Parathyroid adenoma (tissue), 2 donors: ENCODE measurements around the gene TCP10L.
"Not testable (repeated sequence)": the region's sequence is repeated elsewhere in the genome, so short reads cannot be mapped to it uniquely, and the experiment has no call there.

Experiments used
- H2AFZ ChIP-seq: fragments of 300-600 bp; sonication (generic); one replicate; pipeline ENCODE4 v1.7.0; 2017; ENCODE audit warnings: antibody characterized with exemption, mild to moderate bottlenecking
- H3K27ac ChIP-seq: fragments of 300-600 bp; sonication (generic); one replicate; pipeline ENCODE4 v1.7.0; 2017
- H3K27me3 ChIP-seq: fragments of 300-600 bp; sonication (generic); one replicate; pipeline ENCODE4 v1.7.0; 2017; ENCODE audit warnings: low read length; ENCODE audit not compliant: control insufficient read depth, insufficient read depth
- H3K36me3 ChIP-seq: fragments of 300-600 bp; sonication (generic); one replicate; pipeline ENCODE4 v1.7.0; 2017; ENCODE audit warnings: low read length; ENCODE audit not compliant: control insufficient read depth, insufficient read depth
- H3K4me1 ChIP-seq: fragments of 300-600 bp; sonication (generic); one replicate; pipeline ENCODE4 v1.7.0; 2017; ENCODE audit warnings: control low read depth
- H3K4me2 ChIP-seq: fragments of 300-600 bp; sonication (generic); one replicate; pipeline ENCODE4 v1.7.0; 2017; ENCODE audit warnings: low read length
- H3K4me3 ChIP-seq: fragments of 300-600 bp; sonication (generic); one replicate; pipeline ENCODE4 v1.7.0; 2017; ENCODE audit warnings: low read depth, low read length
- H3K79me2 ChIP-seq: fragments of 300-600 bp; sonication (generic); one replicate; pipeline ENCODE4 v1.7.0; 2017; ENCODE audit warnings: control low read depth
- H3K9ac ChIP-seq: fragments of 300-600 bp; sonication (generic); one replicate; pipeline ENCODE4 v1.7.0; 2017; ENCODE audit warnings: mild to moderate bottlenecking
- H3K9me3 ChIP-seq: fragments of 300-600 bp; sonication (generic); one replicate; pipeline ENCODE4 v1.7.0; 2017; ENCODE audit warnings: low read length; ENCODE audit not compliant: control insufficient read depth
- TF ChIP-seq, protein P1 (sequence below): fragments of 300-600 bp; sonication (generic); IDR thresholded peaks from one replicate; pipeline ENCODE4 v1.7.0; 2017; ENCODE audit warnings: antibody characterized with exemption, mild to moderate bottlenecking
- donor health status: primary hyperparathyroidism.

TCP10L gene

GRCh38 chr21:32543975-32544374 is 41.3 kb downstream of the TCP10L start:
- Histone ChIP-seq H3K9ac (no peak overlapping the region), H3K4me2 (no peak overlapping the region)
- TF ChIP-seq, protein P1, sequence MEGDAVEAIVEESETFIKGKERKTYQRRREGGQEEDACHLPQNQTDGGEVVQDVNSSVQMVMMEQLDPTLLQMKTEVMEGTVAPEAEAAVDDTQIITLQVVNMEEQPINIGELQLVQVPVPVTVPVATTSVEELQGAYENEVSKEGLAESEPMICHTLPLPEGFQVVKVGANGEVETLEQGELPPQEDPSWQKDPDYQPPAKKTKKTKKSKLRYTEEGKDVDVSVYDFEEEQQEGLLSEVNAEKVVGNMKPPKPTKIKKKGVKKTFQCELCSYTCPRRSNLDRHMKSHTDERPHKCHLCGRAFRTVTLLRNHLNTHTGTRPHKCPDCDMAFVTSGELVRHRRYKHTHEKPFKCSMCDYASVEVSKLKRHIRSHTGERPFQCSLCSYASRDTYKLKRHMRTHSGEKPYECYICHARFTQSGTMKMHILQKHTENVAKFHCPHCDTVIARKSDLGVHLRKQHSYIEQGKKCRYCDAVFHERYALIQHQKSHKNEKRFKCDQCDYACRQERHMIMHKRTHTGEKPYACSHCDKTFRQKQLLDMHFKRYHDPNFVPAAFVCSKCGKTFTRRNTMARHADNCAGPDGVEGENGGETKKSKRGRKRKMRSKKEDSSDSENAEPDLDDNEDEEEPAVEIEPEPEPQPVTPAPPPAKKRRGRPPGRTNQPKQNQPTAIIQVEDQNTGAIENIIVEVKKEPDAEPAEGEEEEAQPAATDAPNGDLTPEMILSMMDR, result no peak

GRCh38 chr21:32543056-32543455 is 42.3 kb downstream of the TCP10L start:
- not testable (repeated sequence) for H3K27me3 ChIP-seq

More at GRCh38 chr21:32543975-32544374, 41.3 kb downstream of the TCP10L start:
- H3K79me2 ChIP-seq, result no peaks in the 10 kb centered on the region
- H3K9me3 ChIP-seq, result no peaks in the 10 kb centered on the region
- H3K27me3 ChIP-seq, result no peaks in the 10 kb centered on the region
- H3K27ac ChIP-seq, result no peak overlapping the region
- H3K36me3 ChIP-seq, result no peaks in the 10 kb centered on the region
- no peaks in the 10 kb centered on the region for H3K4me1 ChIP-seq
- no peak overlapping the region for H3K4me3 ChIP-seq
- H2AFZ ChIP-seq, result no peak overlapping the region

DNA sequence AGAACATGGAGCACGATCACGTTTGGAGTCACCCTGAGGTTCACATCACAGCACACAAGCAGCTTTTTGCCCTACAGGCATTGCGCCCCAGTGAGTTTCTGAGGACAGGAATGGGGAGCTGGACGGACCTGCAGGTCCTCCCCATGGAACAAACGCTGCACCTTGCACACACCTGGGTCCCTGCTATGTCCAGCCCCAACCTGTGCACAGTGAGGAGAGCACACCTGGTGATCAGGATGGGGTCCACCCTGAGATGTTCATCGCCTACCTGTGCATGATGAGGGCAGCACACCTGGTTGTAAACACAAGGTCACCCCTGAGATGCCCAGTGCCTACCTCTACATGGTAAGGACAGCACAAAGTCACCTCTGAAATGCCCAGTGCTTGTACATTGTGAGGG is 45.9 kb downstream of the TCP10L start:
- Histone ChIP-seq H3K36me3 (no peaks in the 10 kb centered on the region), H3K4me2 (no peak overlapping the region), H3K4me1 (no peaks in the 10 kb centered on the region), H3K27me3 (no peaks in the 10 kb centered on the region), H3K9me3 (no peaks in the 10 kb centered on the region), H3K9ac (no peak overlapping the region), H2AFZ (no peak overlapping the region), H3K4me3 (no peak overlapping the region), H3K79me2 (no peaks in the 10 kb centered on the region), H3K27ac (no peak overlapping the region)
- TF ChIP-seq, protein P1, result no peak

More at GRCh38 chr21:32543056-32543455, 42.3 kb downstream of the TCP10L start:
- not testable (repeated sequence) for H3K27ac ChIP-seq, H2AFZ ChIP-seq, H3K4me3 ChIP-seq, H3K4me2 ChIP-seq, H3K9ac ChIP-seq, H3K79me2 ChIP-seq, H3K9me3 ChIP-seq, H3K4me1 ChIP-seq, H3K36me3 ChIP-seq

GRCh38 chr21:32538147-32538792 is 47.1 kb downstream of the TCP10L start:
- H3K27me3 ChIP-seq, result no peaks in the 10 kb centered on the region
- H3K4me2 ChIP-seq, result no peak overlapping the region
- no peak overlapping the region for H3K27ac ChIP-seq
- H2AFZ ChIP-seq, result no peak overlapping the region
- H3K9me3 ChIP-seq, result no peaks in the 10 kb centered on the region
- H3K4me3 ChIP-seq, result no peak overlapping the region
- no peaks in the 10 kb centered on the region for H3K79me2 ChIP-seq
- H3K4me1 ChIP-seq, result no peaks in the 10 kb centered on the region
- TF ChIP-seq, protein P1, result no peak
- no peaks in the 10 kb centered on the region for H3K36me3 ChIP-seq
- H3K9ac ChIP-seq, result no peak overlapping the region

- Histone ChIP-seq H3K27ac (no peak overlapping the region), H3K36me3 (no peaks in the 10 kb centered on the region), H3K79me2 (no peaks in the 10 kb centered on the region), H3K4me3 (no peak overlapping the region), H3K9ac (no peak overlapping the region), H3K4me2 (no peak overlapping the region), H2AFZ (no peak overlapping the region), H3K9me3 (no peaks in the 10 kb centered on the region), H3K4me1 (no peaks in the 10 kb centered on the region), H3K27me3 (no peaks in the 10 kb centered on the region)
- TF ChIP-seq, protein P1, result no peak
Measured at GRCh38 chr21:32537569-32537881, 47.8 kb downstream of the TCP10L start.
